ENCODE results near the gene EME2. TPM values are rescaled to one million over a fixed set of nuclear protein-coding genes. Genes with fewer than 3 reads are reported as not detected.

Gene EME2
- polyA plus RNA-seq, 1 donor from 2014 or later: 21.2 TPM

- Histone ChIP-seq H4K20me1 (ENCODE audit: insufficient read depth) (peaks cover 28% of the 10 kb centered on the region), H3K36me3 (ENCODE audit: insufficient read depth, low read length) (no peaks in the 10 kb centered on the region), H3K27me3 (ENCODE audit: insufficient read depth, low read depth, low read length) (no peaks in the 10 kb centered on the region), H3K27ac (ENCODE audit: low read length) (no peak overlapping the region), H3K9me3 (ENCODE audit: low read length) (no peaks in the 10 kb centered on the region), H3K4me3 (ENCODE audit: low read length) (no peak overlapping the region), H2AFZ (ENCODE audit: low read depth, low read length) (no peak overlapping the region), H3K4me2 (ENCODE audit: low read length) (no peak overlapping the region), H3K9ac (ENCODE audit: low read length) (no peak overlapping the region), H3F3A (ENCODE audit: insufficient read depth, low read length, poor library complexity, severe bottlenecking) (no peaks in the 10 kb centered on the region), H3K79me2 (replicated peaks; ENCODE audit: insufficient read depth, low read length) (peaks cover 23% of the 10 kb centered on the region), H3K9me2 (ENCODE audit: insufficient read depth, low read length) (no peaks in the 10 kb centered on the region)
- no peak for TF ChIP-seq POLR2AphosphoS5 (IDR thresholded peaks at IDR 0.05)
- TF ChIP-seq EP300 (conservative IDR thresholded peaks at IDR 0.05; ENCODE audit: poor library complexity, severe bottlenecking): no peak
- no peak for TF ChIP-seq CTCF (IDR thresholded peaks at IDR 0.05; ENCODE audit: poor library complexity, severe bottlenecking)
- TF ChIP-seq TAF1 (IDR thresholded peaks at IDR 0.05; ENCODE audit: low read depth): no peak
- no peak for TF ChIP-seq MXI1 (conservative IDR thresholded peaks at IDR 0.05; ENCODE audit: poor library complexity, severe bottlenecking)
- TF ChIP-seq EZH2 (IDR thresholded peaks at IDR 0.05; ENCODE audit: borderline replicate concordance, insufficient read depth, low read length, poor library complexity, severe bottlenecking): no peak
- TF ChIP-seq RAD21 (conservative IDR thresholded peaks at IDR 0.05): no peak
- no peak for TF ChIP-seq REST (IDR thresholded peaks at IDR 0.05; ENCODE audit: borderline replicate concordance)
- TF ChIP-seq SMC3 (conservative IDR thresholded peaks at IDR 0.05; ENCODE audit: poor library complexity): no peak
Measured at GRCh38 chr16:1776672-1776955, 4.0 kb downstream of the EME2 start.

- Histone ChIP-seq H3F3A (ENCODE audit: insufficient read depth, low read length, poor library complexity, severe bottlenecking) (no peaks in the 10 kb centered on the region), H3K36me3 (ENCODE audit: insufficient read depth, low read length) (no peaks in the 10 kb centered on the region), H4K20me1 (ENCODE audit: insufficient read depth) (peaks cover 28% of the 10 kb centered on the region), H3K79me2 (replicated peaks; ENCODE audit: insufficient read depth, low read length) (peaks cover 26% of the 10 kb centered on the region), H3K27me3 (ENCODE audit: insufficient read depth, low read depth, low read length) (no peaks in the 10 kb centered on the region), H2AFZ (ENCODE audit: low read depth, low read length) (no peak overlapping the region), H3K9ac (ENCODE audit: low read length) (no peak overlapping the region), H3K27ac (ENCODE audit: low read length) (no peak overlapping the region), H3K4me2 (ENCODE audit: low read length) (no peak overlapping the region), H3K9me2 (ENCODE audit: insufficient read depth, low read length) (no peaks in the 10 kb centered on the region), H3K4me3 (ENCODE audit: low read length) (no peak overlapping the region), H3K9me3 (ENCODE audit: low read length) (no peaks in the 10 kb centered on the region)
- TF ChIP-seq CTCF (IDR thresholded peaks at IDR 0.05; ENCODE audit: poor library complexity, severe bottlenecking) (no peak), REST (IDR thresholded peaks at IDR 0.05; ENCODE audit: borderline replicate concordance) (no peak), SMC3 (conservative IDR thresholded peaks at IDR 0.05; ENCODE audit: poor library complexity) (no peak), POLR2AphosphoS5 (IDR thresholded peaks at IDR 0.05) (no peak), TAF1 (IDR thresholded peaks at IDR 0.05; ENCODE audit: low read depth) (no peak), RAD21 (conservative IDR thresholded peaks at IDR 0.05) (no peak), EP300 (conservative IDR thresholded peaks at IDR 0.05; ENCODE audit: poor library complexity, severe bottlenecking) (no peak), EZH2 (IDR thresholded peaks at IDR 0.05; ENCODE audit: borderline replicate concordance, insufficient read depth, low read length, poor library complexity, severe bottlenecking) (no peak), MXI1 (conservative IDR thresholded peaks at IDR 0.05; ENCODE audit: poor library complexity, severe bottlenecking) (no peak)
Measured at GRCh38 chr16:1776991-1777374, 4.4 kb downstream of the EME2 start.
